Stimulated activated effector memory CD8-positive, alpha-beta T cell treated with anti-CD3 and anti-CD28 coated beads, Interleukin-12 subunit alpha, Interleukin-12 subunit beta, amount 100 ng/mL, for 72 hours (primary cell): Measurements from ENCODE around the gene MOB2.
"Not testable (repeated sequence)": the region's sequence is repeated elsewhere in the genome, so short reads cannot be mapped to it uniquely, and the experiment has no call there.

Experiments used
- ATAC-seq: fragments of 150-1000 bp; cut with Tn5 transposase; 2 replicates; pipeline ENCODE4 v1.10.0; 2021
- DNase-seq, 2 donors: peaks; one replicate each; pipeline ENCODE4 v3.0.0; 2021 to 2022; ENCODE audit warnings: low spot score in 2 of 2
- H3K27ac Mint-ChIP-seq: one replicate; pipeline ENCODE4 v1.8.0; 2022; ENCODE audit warnings: mild to moderate bottlenecking, mixed read lengths
- H3K36me3 Mint-ChIP-seq: one replicate; pipeline ENCODE4 v1.8.0; 2022; ENCODE audit warnings: mild to moderate bottlenecking, mixed read lengths
- H3K4me1 Mint-ChIP-seq: one replicate; pipeline ENCODE4 v1.8.0; 2022; ENCODE audit warnings: mixed read lengths
- H3K4me3 Mint-ChIP-seq: one replicate; pipeline ENCODE4 v1.8.0; 2022; ENCODE audit warnings: mild to moderate bottlenecking, mixed read lengths
- H3K9me3 Mint-ChIP-seq: one replicate; pipeline ENCODE4 v1.8.0; 2022; ENCODE audit warnings: mixed read lengths

MOB2 gene

DNA sequence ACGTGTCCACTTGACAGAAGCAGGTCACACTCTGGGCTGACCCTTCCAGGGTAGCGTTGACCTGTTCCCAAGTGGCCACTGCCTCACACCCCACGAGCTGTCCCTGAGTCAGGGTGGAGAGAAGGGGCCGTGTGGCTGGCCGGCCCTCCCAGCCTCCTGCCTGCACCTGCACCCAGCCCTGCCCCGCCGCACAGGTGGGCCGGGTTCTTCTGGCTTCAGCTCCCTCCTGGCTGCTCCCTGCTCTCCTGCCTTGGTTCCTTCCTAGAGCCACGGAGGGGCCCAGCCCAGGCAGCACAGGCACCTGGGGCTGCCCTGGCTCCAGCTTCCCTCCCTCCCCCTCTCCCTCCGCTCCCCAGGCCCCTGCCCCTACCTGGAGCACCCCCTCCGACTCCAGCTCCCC is 42.3 kb downstream of the MOB2 start:
- no peak overlapping the region for H3K27ac Mint-ChIP-seq
- H3K36me3 Mint-ChIP-seq = no peaks in the 10 kb centered on the region
- H3K4me3 Mint-ChIP-seq = no peak overlapping the region
- no peaks in the 10 kb centered on the region for H3K4me1 Mint-ChIP-seq
- no peaks in the 10 kb centered on the region for H3K9me3 Mint-ChIP-seq
- no peak for ATAC-seq
- no peak for DNase-seq

DNA sequence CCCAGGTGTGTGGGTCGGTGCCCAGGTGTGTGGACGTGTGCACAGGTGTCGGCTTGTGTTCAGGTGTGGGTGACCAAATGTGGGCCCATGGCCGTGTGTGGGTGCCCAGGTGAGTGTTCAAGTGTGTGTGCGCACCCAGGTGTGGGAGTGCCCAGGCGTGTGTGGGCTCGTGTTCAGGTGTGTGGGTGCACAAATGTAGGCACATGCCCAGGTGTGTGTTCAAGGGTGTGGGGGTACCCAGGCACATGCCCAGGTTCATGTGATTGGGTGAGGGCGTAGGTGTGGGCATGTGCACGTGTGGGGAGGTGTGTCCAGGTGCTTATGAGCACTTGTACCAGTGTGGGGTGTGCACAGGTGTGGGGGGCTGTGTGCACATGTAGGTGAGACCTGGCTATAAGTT is 42.8 kb downstream of the MOB2 start:
- DNase-seq (no peak), ATAC-seq (no peak)
- Mint-ChIP-seq H3K4me3 (no peak overlapping the region), H3K9me3 (no peaks in the 10 kb centered on the region), H3K36me3 (no peaks in the 10 kb centered on the region), H3K27ac (no peak overlapping the region), H3K4me1 (no peaks in the 10 kb centered on the region)

DNA sequence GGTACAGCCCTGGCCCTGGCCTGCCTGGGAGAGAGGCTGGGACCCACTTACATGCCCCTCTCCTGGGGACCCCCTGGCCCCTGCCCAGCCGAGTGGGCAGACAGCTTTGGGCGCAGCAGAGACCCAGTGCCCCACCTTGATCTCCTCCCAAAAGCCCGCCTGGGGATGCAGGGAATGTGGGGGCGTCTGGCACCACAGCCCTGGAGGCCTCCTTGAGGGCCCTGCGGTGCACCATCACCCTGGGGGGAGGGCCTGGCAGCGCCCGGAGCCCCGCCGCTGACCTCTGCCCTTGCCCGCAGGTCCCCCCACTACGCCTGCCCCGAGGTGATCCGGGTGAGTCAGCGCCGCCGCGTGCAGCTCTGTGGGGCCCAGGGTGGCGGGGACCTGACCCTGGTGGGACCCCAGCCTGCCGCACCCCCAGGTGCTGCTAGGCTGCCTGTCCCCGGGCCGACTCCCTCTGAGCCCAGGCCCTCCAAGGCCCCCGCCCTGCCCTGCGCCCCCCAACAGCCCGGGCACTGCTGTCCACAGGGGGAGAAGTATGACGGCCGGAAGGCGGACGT is 43.7 kb downstream of the MOB2 start:
- DNase-seq (no peak), ATAC-seq (no peak)
- Mint-ChIP-seq H3K27ac (no peak overlapping the region), H3K9me3 (no peaks in the 10 kb centered on the region), H3K36me3 (no peaks in the 10 kb centered on the region), H3K4me3 (no peak overlapping the region), H3K4me1 (no peaks in the 10 kb centered on the region)

DNA sequence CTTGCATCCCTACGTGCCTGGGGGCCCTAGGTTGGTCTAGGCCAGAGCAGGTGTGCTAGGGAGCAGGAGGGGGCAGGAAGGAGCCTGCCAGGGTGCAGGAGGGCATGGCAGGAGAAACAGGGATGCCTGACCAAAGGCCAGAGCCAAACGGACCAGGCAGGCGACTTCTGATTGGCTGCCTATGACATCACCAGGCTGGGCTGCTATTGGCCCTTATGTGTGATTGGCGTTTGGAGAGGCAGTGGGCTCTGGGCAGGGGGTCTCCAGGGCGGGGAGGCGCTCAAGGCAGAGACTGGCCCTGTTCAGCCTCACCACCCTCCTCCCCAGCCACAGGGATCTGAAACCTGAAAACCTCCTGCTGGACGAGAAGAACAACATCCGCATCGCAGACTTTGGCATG is 44.4 kb downstream of the MOB2 start:
- ATAC-seq = no peak
- H3K4me3 Mint-ChIP-seq = no peak overlapping the region
- DNase-seq = no peak
- no peak overlapping the region for H3K27ac Mint-ChIP-seq
- H3K36me3 Mint-ChIP-seq = no peaks in the 10 kb centered on the region
- no peaks in the 10 kb centered on the region for H3K9me3 Mint-ChIP-seq
- H3K4me1 Mint-ChIP-seq = no peaks in the 10 kb centered on the region

DNA sequence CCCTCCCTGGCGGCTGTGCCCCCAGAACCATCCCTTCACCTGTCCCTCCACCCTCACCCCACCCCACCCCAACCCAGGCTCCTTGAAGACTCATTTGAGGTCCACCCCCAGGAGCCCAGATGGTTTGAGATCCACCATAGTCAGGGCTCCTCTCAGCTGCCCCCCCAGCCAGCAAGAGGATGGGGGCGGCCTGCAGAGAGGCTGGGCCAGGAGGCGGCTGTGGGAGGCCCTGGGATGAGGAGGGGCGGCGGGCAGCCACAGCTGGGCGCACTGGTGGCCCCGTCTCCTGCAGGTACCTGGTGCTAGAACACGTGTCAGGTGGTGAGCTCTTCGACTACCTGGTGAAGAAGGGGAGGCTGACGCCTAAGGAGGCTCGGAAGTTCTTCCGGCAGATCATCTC is 46.1 kb downstream of the MOB2 start:
- no peak for DNase-seq
- Mint-ChIP-seq H3K36me3 (no peaks in the 10 kb centered on the region), H3K4me3 (no peak overlapping the region), H3K9me3 (no peaks in the 10 kb centered on the region), H3K27ac (no peak overlapping the region), H3K4me1 (no peaks in the 10 kb centered on the region)
- no peak for ATAC-seq

DNA sequence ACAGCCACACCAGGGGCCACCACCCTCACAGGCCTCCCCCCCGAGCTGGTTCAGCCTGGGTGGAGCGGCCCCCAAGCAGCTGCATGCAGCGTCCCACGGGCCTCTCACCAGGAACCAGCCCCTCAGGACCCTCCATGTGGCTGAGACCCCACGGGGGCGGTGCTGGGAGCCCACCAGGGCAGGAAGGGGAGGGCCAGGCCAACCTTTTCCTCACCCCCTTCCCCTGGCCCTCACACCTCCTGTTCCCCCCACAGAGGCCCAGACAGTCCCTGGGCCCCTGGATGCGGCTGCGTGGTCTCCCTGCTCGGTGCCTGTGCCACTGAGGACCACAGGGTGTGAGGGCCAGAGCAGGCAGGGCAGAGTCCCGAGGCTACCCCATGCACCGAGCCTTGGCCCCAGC is 46.5 kb downstream of the MOB2 start:
- no peaks in the 10 kb centered on the region for H3K36me3 Mint-ChIP-seq
- H3K9me3 Mint-ChIP-seq = no peaks in the 10 kb centered on the region
- ATAC-seq (no peak), DNase-seq (no peak)
- H3K27ac Mint-ChIP-seq = no peak overlapping the region
- H3K4me1 Mint-ChIP-seq = no peaks in the 10 kb centered on the region
- H3K4me3 Mint-ChIP-seq = no peak overlapping the region

DNA sequence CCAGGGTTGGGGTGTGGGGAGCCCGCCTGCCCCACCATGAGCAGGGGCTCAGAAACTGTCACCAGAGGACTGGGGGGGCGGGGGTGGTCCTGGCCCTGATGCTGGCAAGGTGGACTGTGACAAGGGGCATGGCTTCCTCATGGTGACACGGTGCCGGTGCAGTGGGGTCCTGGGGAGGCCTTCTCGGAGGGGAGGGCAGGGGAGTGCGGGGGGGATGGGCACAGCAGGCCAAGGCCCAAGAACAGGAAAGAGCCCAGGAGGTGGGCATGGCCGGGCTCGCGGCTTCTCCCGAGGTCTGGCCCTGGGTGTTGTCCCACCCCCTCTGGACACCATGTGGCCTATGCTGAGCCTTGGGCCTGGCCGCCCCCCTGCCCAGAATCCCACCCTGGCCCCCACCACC is 47.2 kb downstream of the MOB2 start:
- Mint-ChIP-seq H3K4me3 (no peak overlapping the region), H3K4me1 (no peaks in the 10 kb centered on the region), H3K27ac (no peak overlapping the region), H3K9me3 (no peaks in the 10 kb centered on the region), H3K36me3 (no peaks in the 10 kb centered on the region)
- DNase-seq = no peak
- ATAC-seq = no peak

DNA sequence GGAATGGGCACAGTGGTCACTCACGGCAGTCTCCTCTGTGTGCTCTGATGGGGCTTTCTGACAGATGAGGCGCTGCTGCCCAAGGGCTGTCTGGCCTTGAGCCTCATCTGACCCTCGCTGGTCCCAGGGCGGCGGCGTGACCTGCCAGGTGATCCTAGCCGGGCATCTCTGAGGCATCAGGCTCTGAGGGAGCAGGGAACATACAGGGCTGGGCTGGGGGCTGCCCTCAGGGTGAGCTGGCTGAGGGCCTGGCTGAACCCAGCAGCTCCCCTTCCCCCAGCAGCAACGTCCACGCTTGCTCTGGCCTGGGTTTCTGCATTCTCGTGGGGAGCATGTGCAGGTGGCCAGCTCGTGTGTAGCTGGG is 47.6 kb downstream of the MOB2 start:
- DNase-seq (no peak), ATAC-seq (no peak)
- Mint-ChIP-seq H3K4me1 (no peaks in the 10 kb centered on the region), H3K27ac (no peak overlapping the region), H3K9me3 (no peaks in the 10 kb centered on the region), H3K4me3 (no peak overlapping the region), H3K36me3 (no peaks in the 10 kb centered on the region)

DNA sequence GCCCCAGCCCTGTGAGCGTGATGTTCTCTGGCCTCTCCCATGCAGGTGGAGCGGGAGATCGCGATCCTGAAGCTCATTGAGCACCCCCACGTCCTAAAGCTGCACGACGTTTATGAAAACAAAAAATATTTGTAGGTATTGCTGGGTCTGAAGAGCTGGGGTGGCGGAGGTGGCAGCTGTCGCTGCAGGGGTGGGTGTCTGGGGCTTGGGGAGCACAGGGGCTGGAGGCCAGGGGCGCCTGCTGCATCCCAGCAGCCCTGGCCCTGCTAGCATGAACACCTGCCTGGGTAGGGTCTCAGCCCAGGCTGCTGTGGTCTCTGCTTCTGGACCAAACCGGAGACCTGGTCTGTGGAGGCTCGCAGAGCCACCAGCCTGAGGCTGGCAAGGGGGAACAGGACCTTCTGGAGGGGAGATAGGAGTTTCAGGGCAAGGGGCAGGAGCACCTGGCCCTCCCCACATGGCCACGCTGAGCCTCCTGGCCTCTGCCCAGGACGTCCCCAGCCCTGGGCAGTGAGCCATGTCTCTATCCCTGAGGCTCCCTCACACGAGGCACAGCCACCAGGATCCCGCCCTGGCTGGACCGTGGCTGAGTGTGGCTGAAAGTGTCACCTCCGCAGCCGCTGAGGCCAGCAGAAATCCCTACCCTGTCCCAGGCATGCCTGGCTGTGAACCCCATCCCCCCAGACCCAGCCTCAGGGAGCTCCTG is 48.2 kb downstream of the MOB2 start:
- H3K4me1 Mint-ChIP-seq = no peaks in the 10 kb centered on the region
- H3K36me3 Mint-ChIP-seq = no peaks in the 10 kb centered on the region
- ATAC-seq = no peak
- no peaks in the 10 kb centered on the region for H3K9me3 Mint-ChIP-seq
- H3K4me3 Mint-ChIP-seq = no peak overlapping the region
- no peak overlapping the region for H3K27ac Mint-ChIP-seq
- DNase-seq = no peak

DNA sequence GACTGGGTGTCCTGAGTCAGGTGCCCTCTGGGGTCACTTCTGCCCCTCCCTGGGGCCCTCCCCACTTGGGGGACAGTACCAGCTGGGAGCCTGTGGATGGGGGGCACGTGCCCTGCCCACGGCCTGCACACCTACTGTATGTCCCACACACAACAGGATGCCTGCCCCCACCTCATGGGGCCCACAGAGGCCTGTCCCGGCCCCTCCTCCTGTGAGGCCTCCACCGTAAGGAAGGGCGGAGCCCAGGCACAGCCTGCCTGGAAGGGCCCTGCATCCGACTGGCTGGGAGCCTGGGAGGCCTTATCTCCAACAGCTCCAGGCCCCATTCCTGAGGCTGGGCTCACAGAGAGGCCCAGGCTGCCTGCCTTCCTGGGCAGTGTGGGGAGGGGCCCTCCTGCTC is 49.1 kb downstream of the MOB2 start:
- no peaks in the 10 kb centered on the region for H3K9me3 Mint-ChIP-seq
- no peaks in the 10 kb centered on the region for H3K36me3 Mint-ChIP-seq
- no peak for DNase-seq
- no peaks in the 10 kb centered on the region for H3K4me1 Mint-ChIP-seq
- ATAC-seq = peak; percentile 14
- no peak overlapping the region for H3K27ac Mint-ChIP-seq
- H3K4me3 Mint-ChIP-seq = no peak overlapping the region

DNA sequence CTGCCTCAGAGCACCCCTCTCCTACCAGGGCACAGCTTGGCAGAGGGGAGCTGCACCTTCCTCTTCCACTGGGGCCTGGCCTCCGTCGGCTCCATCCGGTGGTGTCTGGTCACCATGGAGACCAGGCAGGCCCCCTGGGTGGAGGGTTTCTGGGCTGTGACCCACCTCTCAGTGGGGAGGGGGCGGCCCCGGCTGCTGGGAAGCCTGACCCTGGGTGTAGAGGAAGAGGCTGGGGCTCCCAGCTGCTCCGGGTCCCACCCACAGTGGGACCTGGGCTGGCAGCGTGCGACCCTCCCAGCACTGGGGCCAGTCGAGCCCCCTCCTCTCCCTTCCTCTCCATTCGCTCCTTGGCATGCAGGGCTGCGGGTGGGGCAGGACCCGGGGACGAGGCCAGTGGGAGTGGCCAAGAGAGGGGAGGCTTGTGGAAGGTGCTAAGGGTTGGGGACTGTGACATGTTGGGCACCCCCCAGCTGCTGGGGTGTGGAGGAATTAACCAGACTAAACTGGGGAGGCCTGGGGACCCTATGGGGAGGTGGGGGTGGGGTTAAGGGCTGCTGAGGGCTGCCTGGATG is 50.0 kb downstream of the MOB2 start:
- no peak for DNase-seq
- no peak overlapping the region for H3K4me3 Mint-ChIP-seq
- no peaks in the 10 kb centered on the region for H3K9me3 Mint-ChIP-seq
- no peaks in the 10 kb centered on the region for H3K36me3 Mint-ChIP-seq
- peak; percentile 25 for ATAC-seq
- no peaks in the 10 kb centered on the region for H3K4me1 Mint-ChIP-seq
- no peak overlapping the region for H3K27ac Mint-ChIP-seq

DNA sequence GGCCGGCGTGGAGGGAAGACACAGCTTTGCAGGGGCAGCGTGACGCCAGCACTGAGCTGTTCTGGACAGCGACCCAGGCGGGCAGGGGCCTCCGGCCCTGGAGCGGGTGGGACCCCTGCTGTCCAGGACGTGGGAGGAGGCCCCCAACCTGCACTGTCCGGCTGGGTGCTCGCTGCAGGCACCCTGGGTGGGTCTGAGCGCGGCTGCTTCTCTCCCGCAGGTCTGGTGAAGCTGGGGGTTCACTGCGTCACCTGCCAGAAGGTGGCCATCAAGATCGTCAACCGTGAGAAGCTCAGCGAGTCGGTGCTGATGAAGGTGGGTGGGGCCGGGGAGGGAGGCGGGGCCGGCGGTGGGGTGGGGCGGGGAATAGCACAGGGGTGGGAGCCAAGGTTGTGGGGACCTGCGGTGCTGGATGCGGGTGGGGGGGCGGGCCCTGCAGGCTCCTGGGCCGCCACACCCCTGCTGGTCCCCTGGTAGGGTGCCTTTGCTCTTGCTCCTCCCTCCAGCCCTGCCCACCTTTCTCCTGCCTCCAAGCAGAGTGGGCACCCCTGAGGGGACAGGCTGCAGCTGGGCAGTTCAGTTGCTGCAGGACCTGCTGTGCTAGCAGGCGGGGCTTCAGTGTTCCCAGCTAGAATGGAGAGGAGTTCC is 50.6 kb downstream of the MOB2 start:
- Mint-ChIP-seq H3K4me3 (no peak overlapping the region), H3K36me3 (no peaks in the 10 kb centered on the region), H3K4me1 (no peaks in the 10 kb centered on the region), H3K27ac (no peak overlapping the region), H3K9me3 (no peaks in the 10 kb centered on the region)
- no peak for DNase-seq
- ATAC-seq = peak; percentile 43

DNA sequence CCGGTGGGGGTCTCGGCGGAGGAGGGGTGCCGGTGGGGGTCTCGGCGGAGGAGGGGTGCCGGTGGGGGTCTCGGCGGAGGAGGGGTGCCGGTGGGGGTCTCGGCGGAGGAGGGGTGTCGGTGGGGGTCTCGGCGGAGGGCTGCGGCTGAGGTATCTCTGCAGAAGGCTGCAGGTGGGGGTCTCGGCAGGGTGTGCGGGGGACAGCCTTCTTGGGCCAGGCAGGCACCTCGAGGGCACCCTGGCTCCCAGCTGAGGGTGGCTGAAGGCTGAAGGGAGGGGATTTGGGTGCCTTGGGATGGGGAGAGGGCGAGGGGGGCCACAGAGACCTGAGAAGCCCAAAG is 51.1 kb downstream of the MOB2 start:
- not testable (repeated sequence) for ATAC-seq, H3K4me3 Mint-ChIP-seq, H3K4me1 Mint-ChIP-seq, H3K27ac Mint-ChIP-seq, H3K36me3 Mint-ChIP-seq, DNase-seq, H3K9me3 Mint-ChIP-seq

DNA sequence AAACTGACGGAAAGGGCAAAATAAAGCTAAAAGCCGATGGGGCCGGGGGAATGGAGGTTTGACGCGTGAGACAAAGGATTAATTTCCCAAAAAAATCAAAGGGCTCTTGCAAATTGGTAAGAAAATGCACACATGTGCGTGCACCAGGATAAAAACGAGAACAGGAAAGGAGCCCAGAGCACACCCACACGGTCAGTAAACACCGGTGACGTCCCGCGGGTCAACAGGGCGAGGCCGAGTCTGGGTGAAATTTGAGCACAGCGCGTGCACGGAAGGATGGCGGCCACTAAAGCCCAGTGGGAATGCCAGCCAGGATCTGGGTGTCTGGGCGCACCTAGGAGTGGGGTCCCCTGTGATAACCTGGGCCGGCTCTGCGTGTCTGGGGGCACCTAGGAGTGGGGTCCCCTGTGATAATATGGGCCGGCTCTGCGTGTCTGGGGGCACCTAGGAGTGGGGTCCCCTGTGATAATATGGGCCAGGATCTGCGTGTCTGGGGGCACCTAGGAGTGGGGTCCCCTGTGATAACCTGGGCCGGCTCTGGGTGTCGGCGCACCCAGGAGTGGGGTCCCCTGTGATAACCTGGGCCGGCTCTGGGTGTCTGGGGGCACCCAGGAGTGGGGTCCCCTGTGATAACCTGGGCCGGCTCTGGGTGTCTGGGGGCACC is 52.5 kb downstream of the MOB2 start:
- H3K36me3 Mint-ChIP-seq = no peaks in the 10 kb centered on the region
- DNase-seq = no peak
- H3K9me3 Mint-ChIP-seq = no peaks in the 10 kb centered on the region
- H3K4me3 Mint-ChIP-seq = no peak overlapping the region
- H3K4me1 Mint-ChIP-seq = no peaks in the 10 kb centered on the region
- no peak for ATAC-seq
- H3K27ac Mint-ChIP-seq = no peak overlapping the region

DNA sequence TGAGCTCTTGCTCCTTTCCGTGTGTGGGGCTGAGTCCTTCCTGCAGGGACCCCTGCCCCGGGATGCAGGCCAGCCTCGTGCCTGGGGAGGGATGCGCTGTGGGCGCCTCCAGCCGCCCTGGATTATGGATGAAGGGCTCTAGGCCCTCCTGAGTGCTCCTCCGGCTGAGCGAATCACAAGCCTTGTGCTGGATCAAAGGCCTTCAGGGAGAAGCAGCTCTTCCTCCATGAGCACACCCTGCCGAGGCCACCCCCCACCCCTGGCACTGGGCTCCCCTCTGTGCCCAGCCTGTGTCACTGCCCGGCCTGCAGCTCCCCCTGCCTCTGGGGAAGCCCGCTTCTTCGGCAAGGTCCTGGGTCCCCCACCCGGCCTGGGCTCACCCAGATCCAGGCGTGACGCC is 53.0 kb downstream of the MOB2 start:
- DNase-seq = no peak
- H3K4me1 Mint-ChIP-seq = no peaks in the 10 kb centered on the region

More for the DNA sequence above, 53.0 kb downstream of the MOB2 start:
- ATAC-seq = no peak
- H3K36me3 Mint-ChIP-seq = no peaks in the 10 kb centered on the region
- no peak overlapping the region for H3K4me3 Mint-ChIP-seq
- H3K27ac Mint-ChIP-seq = no peak overlapping the region
- H3K9me3 Mint-ChIP-seq = no peaks in the 10 kb centered on the region
